NCI-H146 treated with DMSO at 0.1 percent for 48 hours (cell line): ENCODE data around the gene KIAA2012.

Experiments used
- DNase-seq: peaks from one replicate; lab custom pipeline; 2025; ENCODE audit not compliant: unreplicated experiment; lab: John Stamatoyannopoulos, UW

Gene KIAA2012

DNA sequence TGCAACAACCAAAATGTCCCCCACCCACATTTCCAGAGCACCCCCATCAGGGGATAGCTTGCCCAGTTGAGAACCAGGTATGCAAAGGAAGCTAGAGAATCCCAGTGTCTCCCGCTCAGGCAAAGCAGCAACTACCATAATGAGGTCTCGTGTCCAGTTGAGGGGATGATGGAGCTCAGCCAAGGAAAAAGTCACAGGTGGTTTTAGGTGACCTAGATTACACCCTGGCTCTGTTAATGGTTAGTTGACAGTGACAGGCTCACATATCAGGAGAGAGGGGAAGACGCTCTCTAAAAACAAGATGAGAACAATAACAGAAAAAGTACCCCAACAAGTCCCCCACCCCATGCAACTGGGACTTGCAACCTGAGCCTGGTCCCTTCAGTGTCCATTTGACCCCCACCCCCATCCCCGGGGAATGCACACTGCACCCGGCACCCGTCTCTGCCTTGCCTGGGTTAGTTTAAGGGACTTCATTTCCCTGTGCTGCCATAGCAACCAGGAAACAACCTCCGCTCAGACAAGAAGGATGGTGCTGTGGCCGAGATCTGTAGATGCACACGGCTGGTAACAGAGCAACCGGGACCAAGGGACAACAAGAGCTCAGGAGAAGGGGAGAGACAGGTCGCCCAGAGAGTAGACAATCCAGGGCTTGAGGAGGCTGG is at the start of gene KIAA2012:
TSS of gene KIAA2012 (plus strand) at position 519 of the 665 bp plus-strand sequence. CDS start 373 bp downstream, outside the sequence.
- DNase-seq, result no peak

GRCh38 chr2:202023904-202024266 is 49.2 kb upstream of the KIAA2012 start:
- no peak for DNase-seq

DNA sequence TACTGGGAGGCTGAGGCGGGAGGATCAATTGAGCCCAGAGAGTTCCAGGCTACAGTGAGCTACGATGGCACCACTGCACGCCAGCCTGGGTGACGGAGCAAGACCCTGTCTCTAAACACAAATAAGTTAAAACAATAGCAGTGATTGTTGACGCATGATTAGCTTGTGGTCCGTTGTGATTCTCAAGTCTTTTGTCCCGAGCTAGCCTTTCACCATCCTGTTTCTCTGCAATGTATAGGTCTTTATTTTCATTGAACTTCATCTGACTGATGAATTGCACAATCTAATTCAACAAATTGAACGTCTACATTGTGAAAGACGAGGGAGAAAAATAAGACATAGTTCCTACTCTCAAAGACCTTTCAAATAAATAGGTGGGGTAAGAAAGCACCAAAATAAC is 48.2 kb upstream of the KIAA2012 start:
- no peak for DNase-seq

GRCh38 chr2:202025816-202026215 is 47.2 kb upstream of the KIAA2012 start:
- DNase-seq, result no peak

GRCh38 chr2:202026507-202026906 is 46.5 kb upstream of the KIAA2012 start:
- DNase-seq, result no peak

GRCh38 chr2:202030691-202031090 is 42.4 kb upstream of the KIAA2012 start:
- DNase-seq, result no peak

GRCh38 chr2:202031246-202031951 is 41.7 kb upstream of the KIAA2012 start:
- no peak for DNase-seq

DNA sequence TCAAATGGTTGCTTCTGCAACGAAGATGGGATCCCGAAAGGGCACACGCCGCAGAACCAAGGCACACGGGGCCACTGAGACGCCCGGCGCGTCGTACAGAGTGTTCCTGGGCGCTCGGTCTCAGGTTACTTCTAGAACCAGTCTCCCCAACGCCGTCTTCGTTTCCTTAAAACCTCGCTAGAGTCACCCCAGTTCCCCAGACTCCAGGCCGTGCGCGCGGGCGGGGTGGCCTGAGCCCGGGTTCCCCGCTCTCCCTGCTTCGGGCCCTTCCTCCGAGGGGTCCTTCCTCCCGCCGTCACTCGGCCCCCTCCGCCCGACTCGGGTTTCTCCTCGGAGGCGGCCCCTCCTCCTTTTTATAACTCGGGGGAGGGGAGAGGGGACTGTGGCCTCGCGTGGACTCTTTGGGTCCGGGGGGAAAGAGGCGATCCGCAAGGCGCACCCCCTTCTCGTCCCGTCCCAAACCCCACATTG is 40.2 kb upstream of the KIAA2012 start:
- no peak for DNase-seq

DNA sequence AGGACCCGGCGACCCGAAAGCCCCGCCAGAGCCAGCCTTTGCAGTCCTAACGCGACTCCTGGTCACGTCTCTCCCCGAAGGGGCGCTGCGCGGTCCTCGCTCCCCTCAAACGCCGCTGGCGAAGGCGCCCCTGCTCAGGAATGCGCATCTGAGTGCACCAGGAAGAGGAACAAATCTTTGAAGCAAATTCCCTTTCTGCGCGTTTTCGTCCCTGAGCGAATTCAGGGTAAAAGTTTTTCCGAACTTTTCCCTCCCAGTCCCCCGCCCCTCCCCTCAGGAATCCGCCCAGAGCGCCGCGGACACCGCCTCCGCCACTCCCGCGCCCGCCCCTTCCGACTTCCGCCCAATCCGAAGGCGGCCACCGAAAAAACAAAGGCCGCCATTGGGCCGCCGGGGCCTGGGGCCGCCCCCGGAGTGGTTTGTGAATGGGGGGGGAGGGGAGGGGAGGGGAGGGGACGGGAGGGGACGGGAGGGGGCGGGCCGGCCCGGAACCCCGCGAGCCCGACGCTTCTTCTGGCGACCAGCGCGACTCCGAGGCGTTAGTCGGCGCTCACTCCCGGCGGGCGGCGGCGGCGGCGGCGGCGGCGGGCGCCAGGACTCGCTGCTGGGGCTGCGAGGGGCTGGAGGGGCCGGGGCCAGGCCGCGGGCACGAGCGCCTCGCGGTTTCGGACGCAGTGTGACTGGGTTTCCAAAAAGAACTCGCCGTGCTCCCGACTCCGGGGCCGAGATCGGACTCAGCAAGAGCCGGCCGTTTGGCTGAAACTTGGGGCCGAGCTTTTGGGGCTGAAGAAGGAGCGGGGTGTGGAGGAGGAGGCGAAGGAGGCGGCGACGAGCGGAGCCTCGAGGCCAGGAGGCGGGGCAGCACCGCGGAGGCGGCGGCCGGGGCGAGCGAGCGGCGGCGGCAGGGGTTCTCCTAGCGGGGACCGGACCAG is 39.5 kb upstream of the KIAA2012 start, which contains the start of gene FZD7:
TSS of gene FZD7 (plus strand) at position 539 of the 932 bp plus-strand sequence. CDS start 793 bp downstream, outside the sequence.
- DNase-seq, result no peak

DNA sequence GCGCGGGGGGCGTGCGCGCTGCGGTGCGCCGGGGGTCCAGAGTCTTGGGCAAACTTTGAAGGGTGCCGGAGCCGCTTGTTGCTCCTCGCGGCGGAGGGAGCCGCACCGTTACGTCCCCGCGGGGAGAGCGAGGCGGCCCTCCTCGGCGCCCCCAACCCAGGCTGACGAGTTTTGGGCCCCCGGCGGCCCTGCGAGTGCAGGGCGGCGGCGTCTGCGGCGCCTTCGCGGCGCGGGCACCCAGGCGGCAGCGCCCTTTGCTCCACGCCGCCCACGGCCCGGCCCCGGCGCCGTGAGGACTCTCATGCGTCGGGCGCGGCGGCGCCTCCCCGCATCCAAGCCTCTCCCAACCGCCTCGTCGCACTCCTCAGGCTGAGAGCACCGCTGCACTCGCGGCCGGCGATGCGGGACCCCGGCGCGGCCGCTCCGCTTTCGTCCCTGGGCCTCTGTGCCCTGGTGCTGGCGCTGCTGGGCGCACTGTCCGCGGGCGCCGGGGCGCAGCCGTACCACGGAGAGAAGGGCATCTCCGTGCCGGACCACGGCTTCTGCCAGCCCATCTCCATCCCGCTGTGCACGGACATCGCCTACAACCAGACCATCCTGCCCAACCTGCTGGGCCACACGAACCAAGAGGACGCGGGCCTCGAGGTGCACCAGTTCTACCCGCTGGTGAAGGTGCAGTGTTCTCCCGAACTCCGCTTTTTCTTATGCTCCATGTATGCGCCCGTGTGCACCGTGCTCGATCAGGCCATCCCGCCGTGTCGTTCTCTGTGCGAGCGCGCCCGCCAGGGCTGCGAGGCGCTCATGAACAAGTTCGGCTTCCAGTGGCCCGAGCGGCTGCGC is 38.6 kb upstream of the KIAA2012 start:
- DNase-seq, result no peak

GRCh38 chr2:202035089-202035940 is 37.7 kb upstream of the KIAA2012 start:
- DNase-seq, result no peak

- no peak for DNase-seq
Observed at GRCh38 chr2:202035941-202036372, 37.1 kb upstream of the KIAA2012 start.

GRCh38 chr2:202036601-202037037 is 36.4 kb upstream of the KIAA2012 start:
- no peak for DNase-seq

DNA sequence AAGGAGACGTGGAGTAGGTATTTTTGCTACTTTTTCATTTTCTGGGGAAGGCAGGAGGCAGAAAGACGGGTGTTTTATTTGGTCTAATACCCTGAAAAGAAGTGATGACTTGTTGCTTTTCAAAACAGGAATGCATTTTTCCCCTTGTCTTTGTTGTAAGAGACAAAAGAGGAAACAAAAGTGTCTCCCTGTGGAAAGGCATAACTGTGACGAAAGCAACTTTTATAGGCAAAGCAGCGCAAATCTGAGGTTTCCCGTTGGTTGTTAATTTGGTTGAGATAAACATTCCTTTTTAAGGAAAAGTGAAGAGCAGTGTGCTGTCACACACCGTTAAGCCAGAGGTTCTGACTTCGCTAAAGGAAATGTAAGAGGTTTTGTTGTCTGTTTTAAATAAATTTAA is 36.0 kb upstream of the KIAA2012 start:
- DNase-seq, result no peak

DNA sequence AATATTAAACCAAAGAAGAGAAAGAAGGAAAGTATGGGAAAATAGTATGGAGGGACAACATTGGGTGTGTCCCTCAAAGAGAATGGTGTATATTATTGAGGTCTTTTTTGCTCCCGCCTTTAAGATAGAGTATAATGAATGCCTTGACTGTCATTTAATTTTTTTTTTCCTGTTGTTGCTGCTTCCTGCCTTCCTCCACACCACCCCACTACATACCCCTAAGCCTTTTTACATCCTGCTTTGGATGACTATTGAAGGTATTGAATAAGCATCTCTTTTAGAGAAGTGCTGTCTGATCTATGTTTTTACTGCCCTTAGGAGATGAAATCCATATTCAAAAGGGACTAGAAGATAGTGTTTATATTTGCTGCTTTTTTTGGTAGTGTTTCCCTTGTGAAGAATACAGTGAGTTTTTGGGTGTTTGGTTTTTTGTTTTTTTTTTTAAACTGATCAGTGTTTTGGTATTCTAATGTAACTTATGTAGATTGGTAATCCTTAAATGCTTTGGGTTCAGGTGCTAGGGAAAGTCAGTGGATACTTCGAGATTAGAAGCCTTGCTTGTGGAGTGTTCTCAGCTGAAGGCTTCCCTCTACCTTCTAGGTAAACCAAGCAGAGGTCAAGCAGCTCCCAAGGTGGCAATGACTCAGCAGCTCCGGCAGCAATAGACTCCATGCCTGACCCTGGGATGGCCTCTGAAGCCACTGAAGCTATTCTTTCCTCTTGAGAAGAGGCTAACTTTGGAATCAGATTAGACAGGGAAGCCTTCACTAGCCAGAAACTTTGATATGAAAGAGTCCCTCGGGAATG is 34.4 kb upstream of the KIAA2012 start:
- no peak for DNase-seq

DNA sequence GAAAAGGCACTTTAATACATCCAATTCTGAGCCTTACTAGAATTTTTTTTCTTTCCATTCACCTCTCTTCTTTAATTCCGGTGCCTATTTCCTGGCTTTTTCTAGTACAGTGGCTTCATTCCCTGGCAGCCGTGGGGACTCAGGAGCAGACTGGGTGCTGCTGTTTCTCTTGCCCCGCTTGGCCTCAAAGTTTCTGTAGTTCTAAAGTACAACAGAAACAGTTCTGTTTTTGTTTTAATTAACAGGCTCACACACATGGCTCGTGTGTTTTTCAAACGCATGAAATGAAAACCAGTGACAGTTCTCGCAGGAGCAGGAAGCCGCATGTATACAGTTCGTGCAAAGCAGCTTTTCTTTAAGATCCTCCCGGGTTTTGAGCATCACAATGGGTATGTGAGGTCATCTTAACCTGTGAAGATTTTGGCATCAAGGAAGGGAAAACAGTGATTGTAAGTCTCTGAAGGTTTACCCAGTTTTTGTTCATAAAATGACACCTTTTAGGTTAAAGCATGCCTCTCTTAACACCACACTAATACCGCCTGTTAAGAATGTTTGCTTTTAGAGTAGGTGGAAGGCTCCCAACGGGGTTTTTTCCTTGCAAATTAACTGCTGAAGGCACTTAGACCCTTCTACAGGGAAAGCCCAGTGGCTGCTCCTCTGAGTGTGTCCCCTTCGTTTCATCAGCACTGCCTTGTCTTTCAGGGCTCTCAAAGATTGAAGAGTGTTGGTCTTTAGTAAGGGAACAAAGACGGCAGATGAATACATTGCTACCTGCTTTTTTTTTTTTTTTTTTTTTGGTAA is 33.6 kb upstream of the KIAA2012 start:
- DNase-seq, result no peak

DNA sequence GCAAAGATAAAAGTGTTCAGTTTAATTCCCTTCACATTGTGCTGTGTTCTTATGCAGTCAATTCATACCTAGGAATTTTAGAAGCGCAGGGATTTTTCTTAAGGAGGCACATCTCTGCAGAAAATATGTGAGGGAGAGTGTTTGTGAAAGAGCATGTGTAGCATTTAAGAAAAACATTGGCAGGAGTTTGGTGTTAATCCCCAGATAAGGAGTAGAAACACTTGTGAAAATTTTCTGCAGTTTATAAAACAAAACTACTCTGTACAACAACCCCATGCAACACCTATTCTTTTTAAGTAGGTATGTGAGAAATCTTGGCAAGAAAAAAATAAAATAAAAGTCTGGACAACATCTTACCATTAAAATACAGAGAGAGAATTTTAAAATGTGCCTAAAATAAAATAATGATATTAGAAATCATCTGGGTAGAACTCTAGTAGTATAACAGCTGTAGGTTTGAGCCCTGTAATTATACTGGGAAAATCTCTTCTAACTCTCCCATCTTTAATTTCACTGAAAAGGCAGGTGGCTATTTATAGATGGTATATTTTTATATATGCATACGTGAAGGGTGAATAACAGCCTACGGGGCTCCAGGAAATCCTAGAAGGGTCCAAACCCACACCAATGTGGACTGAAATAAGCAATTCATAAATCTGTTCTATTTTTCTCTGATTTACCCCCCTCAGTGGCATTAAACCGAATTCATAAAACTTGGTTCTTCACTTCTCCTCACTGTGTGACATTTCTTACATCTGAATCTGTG is 32.8 kb upstream of the KIAA2012 start:
- DNase-seq, result no peak
